SK-N-SH (cell line): ENCODE results near the gene ITGAV. TPM values are rescaled to one million over a fixed set of nuclear protein-coding genes. Genes with fewer than 3 reads are reported as not detected.

Experiments used
- CTCF ChIA-PET: fragments of 300-600, 350-600 bp; formaldehyde crosslinking; extraction: SDS; loops from one replicate; lab custom pipeline; 2021; lab: Yijun Ruan, JAX
- POLR2A ChIA-PET: fragments of 350-600 bp; sonication (Branson Sonifier 250); formaldehyde crosslinking; extraction: SDS; loops from one replicate; lab custom pipeline; 2020; ENCODE audit warnings: antibody characterized with exemption, inconsistent platforms; lab: Yijun Ruan, JAX
- DNase-seq: peaks from one replicate; pipeline ENCODE4 v3.0.0; 2012
- H2AFZ ChIP-seq: fragments of 200-600 bp; sonication (generic); 2 replicates; pipeline ENCODE4 v1.8.1; 2016; ENCODE audit warnings: antibody characterized with exemption, mild to moderate bottlenecking, low read depth
- H3F3A ChIP-seq: fragments of 200-600 bp; sonication (generic); replicated peaks from 2 replicates; pipeline ENCODE3; 2016; ENCODE audit warnings: antibody characterized with exemption, mild to moderate bottlenecking; ENCODE audit not compliant: insufficient read depth
- H3K27ac ChIP-seq, 2 experiments: fragments of 200-500 bp in 1 of 2; fragments of 200-600 bp in 1 of 2; sonication (Bioruptor generic) in 1 of 2; sonication (generic), shearing (Covaris generic) in 1 of 2; 2 replicates each; pipeline versions ENCODE4 v1.5.1 to v1.6.1; 2014 to 2016; ENCODE audit warnings: low read depth in 2 of 2, inconsistent platforms in 1 of 2, low read length in 1 of 2, mild to moderate bottlenecking in 1 of 2, mixed read lengths in 1 of 2
- H3K27me3 ChIP-seq: fragments of 200-600 bp; sonication (generic), shearing (Covaris generic); 2 replicates; pipeline ENCODE4 v1.6.1; 2016; ENCODE audit warnings: mixed run types; ENCODE audit not compliant: insufficient read depth
- H3K36me3 ChIP-seq, 2 experiments: fragments of 200-500 bp in 1 of 2; fragments of 200-600 bp in 1 of 2; sonication (Bioruptor generic) in 1 of 2; sonication (generic) in 1 of 2; replicated peaks in 1 of 2; 2 replicates each; pipeline versions ENCODE3 to v1.5.1; 2014 to 2016; ENCODE audit warnings: low read length in 1 of 2, mild to moderate bottlenecking in 1 of 2; ENCODE audit not compliant: insufficient read depth in 2 of 2, control insufficient read depth in 1 of 2
- H3K4me1 ChIP-seq, 2 experiments: fragments of 200-500 bp in 1 of 2; fragments of 200-600 bp in 1 of 2; sonication (Bioruptor generic) in 1 of 2; sonication (generic), shearing (Covaris generic) in 1 of 2; 2 replicates each; pipeline versions ENCODE4 v1.5.1 to v1.6.1; 2014 to 2016; ENCODE audit warnings: low read depth in 1 of 2, low read length in 1 of 2, mixed run types in 1 of 2; ENCODE audit not compliant: insufficient read depth in 2 of 2, control insufficient read depth in 1 of 2
- H3K4me2 ChIP-seq: fragments of 200-600 bp; sonication (generic), shearing (Covaris generic); 2 replicates; pipeline ENCODE4 v1.6.1; 2017; ENCODE audit warnings: mixed run types
- H3K4me3 ChIP-seq, 2 experiments: fragments of 200-500 bp in 1 of 2; fragments of 200-600 bp in 1 of 2; sonication (Bioruptor generic) in 1 of 2; sonication (generic), shearing (Covaris generic) in 1 of 2; 2 replicates each; pipeline versions ENCODE4 v1.5.1 to v1.8.1; 2014 to 2016; ENCODE audit warnings: low read depth in 2 of 2, inconsistent platforms in 1 of 2, low read length in 1 of 2, mild to moderate bottlenecking in 1 of 2, mixed read lengths in 1 of 2, moderate library complexity in 1 of 2
- H3K79me2 ChIP-seq: fragments of 200-600 bp; sonication (generic); 2 replicates; pipeline ENCODE4 v1.8.1; 2017; ENCODE audit warnings: mild to moderate bottlenecking; ENCODE audit not compliant: insufficient read depth
- H3K9ac ChIP-seq: fragments of 200-600 bp; sonication (generic); 2 replicates; pipeline ENCODE4 v1.6.1; 2017; ENCODE audit warnings: mixed run types
- H3K9me2 ChIP-seq: fragments of 200-600 bp; sonication (generic); 2 replicates; pipeline ENCODE4 v1.6.1; 2017; ENCODE audit warnings: mixed run types
- H3K9me3 ChIP-seq: fragments of 200-600 bp; sonication (generic); 2 replicates; pipeline ENCODE4 v1.6.1; 2017; ENCODE audit warnings: mixed run types, mild to moderate bottlenecking, moderate library complexity
- H4K20me1 ChIP-seq: fragments of 200-600 bp; sonication (generic); 2 replicates; pipeline ENCODE4 v1.6.1; 2017; ENCODE audit warnings: mild to moderate bottlenecking, mixed run types; ENCODE audit not compliant: insufficient read depth
- ELF1 ChIP-seq: IDR thresholded peaks from 2 replicates; pipeline ENCODE4 v1.4.0; 2012
- EZH2phosphoT487 ChIP-seq: fragments of 200-600 bp; sonication (generic); IDR thresholded peaks from 2 replicates; pipeline ENCODE4 v1.6.1; 2017; ENCODE audit warnings: low read depth, mixed run types, mild to moderate bottlenecking, antibody characterized with exemption, moderate library complexity, borderline replicate concordance
- FOXJ3 ChIP-seq: sonication (generic); formaldehyde crosslinking; IDR thresholded peaks from 2 replicates; pipeline ENCODE4 v1.5.1; 2020; ENCODE audit warnings: mild to moderate bottlenecking, missing genetic modification reagents
- GATA2 ChIP-seq: sonication (generic); formaldehyde crosslinking; IDR thresholded peaks from 2 replicates; pipeline ENCODE4 v1.5.0; 2020; ENCODE audit warnings: mild to moderate bottlenecking, missing genetic modification reagents
- POLR2AphosphoS5 ChIP-seq: IDR thresholded peaks from 2 replicates; pipeline ENCODE4 v1.6.1; 2012; ENCODE audit warnings: low read depth, low read length
- RAD21 ChIP-seq: IDR thresholded peaks from 2 replicates; pipeline ENCODE4 v1.6.1; 2012; ENCODE audit warnings: mild to moderate bottlenecking, low read length
- REST ChIP-seq: IDR thresholded peaks from 2 replicates; pipeline ENCODE4 v1.6.1; 2012; ENCODE audit warnings: mild to moderate bottlenecking, low read depth, low read length, moderate library complexity
- SIN3A ChIP-seq: IDR thresholded peaks from 2 replicates; pipeline ENCODE4 v1.6.1; 2012; ENCODE audit warnings: low read depth, mild to moderate bottlenecking, low read length, moderate library complexity, borderline replicate concordance
- SMC3 ChIP-seq: IDR thresholded peaks from 2 replicates; pipeline ENCODE4 v1.6.1; 2012; ENCODE audit warnings: low read depth, low read length, improper control_type of control experiment
- TAF1 ChIP-seq: IDR thresholded peaks from 2 replicates; pipeline ENCODE4 v1.6.1; 2012; ENCODE audit warnings: low read depth, mild to moderate bottlenecking, low read length, moderate library complexity, borderline replicate concordance
- TCF12 ChIP-seq: IDR thresholded peaks from 2 replicates; pipeline ENCODE4 v1.4.0; 2012
- TEAD4 ChIP-seq: IDR thresholded peaks from 2 replicates; pipeline ENCODE4 v1.4.0; 2012; ENCODE audit warnings: mild to moderate bottlenecking, borderline replicate concordance; ENCODE audit not compliant: insufficient read depth
- YY1 ChIP-seq: IDR thresholded peaks from 2 replicates; pipeline ENCODE4 v1.4.0; 2012; ENCODE audit warnings: low read depth, mild to moderate bottlenecking
- WGBS: methylation state at CpG from one replicate; pipeline ENCODE4 v1.1.6; 2017; ENCODE audit warnings: low lambda C conversion rate; 5-methylcytosine and 5-hydroxymethylcytosine counted together
- polyA plus RNA-seq, 3 experiments: library from polyadenylated mRNA; depleted of rRNA; stranded (reverse); fragments of >200 nt; gene quantifications; 2 replicates each; pipeline ENCODE4 v1.2.3, GENCODE V29; 2012
- TF ChIP-seq, protein P1 (sequence below): IDR thresholded peaks from 2 replicates; pipeline ENCODE4 v1.4.0; 2012; ENCODE audit warnings: low read depth

Gene ITGAV
- polyA plus RNA-seq, 1 of the 3 experiments (the other 2 are of a cell fraction), result 24.3 TPM

DNA sequence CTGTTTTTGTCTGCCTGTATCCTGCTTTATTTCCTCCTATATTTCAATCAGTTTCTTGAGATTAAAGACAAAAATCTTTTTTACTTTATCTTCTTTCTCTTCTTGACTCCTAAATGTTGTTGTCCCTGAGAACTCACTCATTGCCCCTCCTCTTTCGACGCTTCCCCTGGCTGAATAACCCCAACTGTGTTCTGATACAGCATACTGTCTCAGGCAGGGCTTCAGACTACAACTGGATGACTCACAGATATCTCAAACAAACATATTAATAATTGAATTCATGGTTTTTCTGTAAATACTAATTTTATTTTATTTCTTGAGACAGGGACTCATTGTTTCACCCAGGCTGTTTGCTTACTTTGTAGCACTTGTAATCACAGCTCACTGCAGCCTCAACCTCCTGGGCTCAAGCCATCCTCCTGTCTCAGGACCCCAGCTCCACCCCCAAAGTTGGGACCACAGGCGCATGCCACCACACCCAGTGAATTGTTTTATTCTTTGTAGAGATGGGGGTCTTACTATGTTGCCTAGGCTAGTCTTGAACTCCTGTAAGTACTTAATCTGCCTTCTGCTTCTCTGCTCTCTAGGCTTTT lies 9.4 kb downstream of the ITGAV start:
- no peak overlapping the region for H3K4me3 ChIP-seq
- no peak for TF ChIP-seq SMC3
- no peak for TF ChIP-seq GATA2 (CRISPR knock-in tag)
- TF ChIP-seq RAD21, result no peak
- no peak for TF ChIP-seq SIN3A
- TF ChIP-seq TAF1, result no peak
- no peak for TF ChIP-seq YY1
- TF ChIP-seq EZH2phosphoT487, result no peak
- no peak for TF ChIP-seq TEAD4
- TF ChIP-seq, protein P1, sequence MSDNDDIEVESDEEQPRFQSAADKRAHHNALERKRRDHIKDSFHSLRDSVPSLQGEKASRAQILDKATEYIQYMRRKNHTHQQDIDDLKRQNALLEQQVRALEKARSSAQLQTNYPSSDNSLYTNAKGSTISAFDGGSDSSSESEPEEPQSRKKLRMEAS, result no peak
- TF ChIP-seq TCF12, result no peak
- peaks cover 11 to 21% of the 10 kb centered on the region in 2 experiments; a peak in 3 of 4 replicates for H3K4me1 ChIP-seq
- H4K20me1 ChIP-seq, result peaks cover 46% of the 10 kb centered on the region
- peaks cover 5 to 26% of the 10 kb centered on the region in 2 experiments for H3K36me3 ChIP-seq
- H2AFZ ChIP-seq, result no peak overlapping the region
- H3K9me3 ChIP-seq, result no peaks in the 10 kb centered on the region
- no peak overlapping the region for H3K4me2 ChIP-seq
- ChIA-PET POLR2A (interaction anchor here (1.0 kb wide), 1 partner anchor 10 kb away, joined by 3 read pairs; the partner anchor contains the start of gene ITGAV), CTCF (no interaction called here)
- no peaks in the 10 kb centered on the region for H3K27me3 ChIP-seq
- H3K79me2 ChIP-seq, result peaks cover 99% of the 10 kb centered on the region
- no peak for DNase-seq
- peaks cover 18% of the 10 kb centered on the region for H3F3A ChIP-seq
- WGBS, result 73% methylated on average over 3 of the region's 3 CpGs
- no peak overlapping the region for H3K9ac ChIP-seq
- no peak overlapping the region for H3K27ac ChIP-seq
- no peaks in the 10 kb centered on the region for H3K9me2 ChIP-seq

DNA sequence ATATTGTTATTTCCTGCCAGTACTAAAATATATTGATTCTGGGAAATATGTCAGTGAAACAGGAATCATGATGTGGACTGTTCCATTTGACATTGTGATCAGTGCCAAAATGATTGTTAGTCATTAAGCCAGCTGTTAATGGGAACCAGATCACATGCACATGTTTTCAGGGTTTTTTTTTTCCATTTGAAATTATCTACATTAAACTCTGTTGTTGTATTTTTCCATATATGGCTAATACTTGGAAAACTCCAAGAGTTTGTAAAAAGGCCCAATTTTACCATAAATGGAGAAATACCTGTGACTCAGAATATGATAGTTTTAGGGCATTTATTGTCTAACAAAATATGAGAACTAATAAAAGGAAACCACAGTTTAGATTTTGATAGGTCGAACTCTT lies 13.4 kb downstream of the ITGAV start:
- Histone ChIP-seq H3K79me2 (peaks cover 90% of the 10 kb centered on the region), H3K27ac (peak overlapping the region in 1 of 2 experiments; percentile 51; a peak in 1 of 4 replicates), H4K20me1 (peaks cover 10% of the 10 kb centered on the region), H3K9me2 (no peaks in the 10 kb centered on the region), H3K9ac (no peak overlapping the region), H3K4me3 (no peak overlapping the region), H2AFZ (no peak overlapping the region), H3K36me3 (peaks cover 26 to 46% of the 10 kb centered on the region in 2 experiments), H3F3A (peaks cover 14% of the 10 kb centered on the region), H3K4me1 (peaks cover 8 to 14% of the 10 kb centered on the region in 2 experiments; a peak in 2 of 4 replicates), H3K4me2 (no peak overlapping the region), H3K9me3 (no peaks in the 10 kb centered on the region), H3K27me3 (no peaks in the 10 kb centered on the region)
- ChIA-PET CTCF (interaction anchor here (1.0 kb wide), 1 partner anchor 99 kb away, joined by 3 read pairs; no protein-coding TSS in a partner anchor), POLR2A (no interaction called here)
- no peak for DNase-seq
- WGBS, result 88% methylated on average over 1 of the region's 1 CpG
- TF ChIP-seq REST, result no peak
- no peak for TF ChIP-seq ELF1
- TF ChIP-seq FOXJ3 (CRISPR knock-in tag), result no peak
- 0 out of 2 replicates have a peak, but pooled peaks have one; percentile 8 for TF ChIP-seq TCF12
- no peak for TF ChIP-seq POLR2AphosphoS5
